Colonic mucosa (tissue), 4 donors: ENCODE results near the gene LRRC7. TPM values are rescaled to one million over a fixed set of nuclear protein-coding genes. Genes with fewer than 3 reads are reported as not detected.

Source experiments
- DNase-seq: peaks from one replicate; pipeline ENCODE4 v3.0.0-alpha.2; 2020
- H3K27ac ChIP-seq: fragments of 200-600 bp; one replicate; pipeline ENCODE4 v1.8.0; 2021
- H3K27me3 ChIP-seq: fragments of 200-600 bp; one replicate; pipeline ENCODE4 v1.8.0; 2021
- H3K36me3 ChIP-seq: fragments of 200-600 bp; one replicate; pipeline ENCODE4 v1.8.0; 2021
- H3K4me1 ChIP-seq: fragments of 200-600 bp; one replicate; pipeline ENCODE4 v1.8.0; 2021; ENCODE audit warnings: mild to moderate bottlenecking
- H3K4me3 ChIP-seq: fragments of 200-600 bp; one replicate; pipeline ENCODE4 v1.8.0; 2021
- H3K9ac ChIP-seq, 2 donors: one replicate each; pipeline ENCODE4 v1.7.0; 2013; ENCODE audit warnings: control low read depth in 2 of 2, low read depth in 2 of 2, low read length in 2 of 2
- H3K9me3 ChIP-seq: fragments of 200-600 bp; one replicate; pipeline ENCODE4 v1.8.0; 2021
- intact Hi-C: fragments of 100-400 bp; cut with DNase I; formaldehyde crosslinking; loops from one replicate; pipeline ENCODE4 v1.14.1; 2022
- total RNA-seq, 2 donors: library from RNA; stranded (reverse); fragmentation: NEBNext Ultra II Directional in 1 of 2; extraction: Animal tissue kit (Norgen Biotek cat#: 25700) in 1 of 2; gene quantifications; one replicate each; pipeline ENCODE4 v1.2.1, GENCODE V29; 2021
- TF ChIP-seq, protein P1 (sequence below): fragments of 200-600 bp; IDR thresholded peaks from one replicate; pipeline ENCODE4 v1.8.0; 2022; ENCODE audit warnings: antibody characterized with exemption, mild to moderate bottlenecking
- donor health status: healthy.
- donor health status: DM: no; HTN: no; CAD: no.
- donor health status: DM: no; HTN: no; CAD: no.

LRRC7 gene
- total RNA-seq, 2 donors from 2014 or later = 0.21 to 0.22 TPM

DNA sequence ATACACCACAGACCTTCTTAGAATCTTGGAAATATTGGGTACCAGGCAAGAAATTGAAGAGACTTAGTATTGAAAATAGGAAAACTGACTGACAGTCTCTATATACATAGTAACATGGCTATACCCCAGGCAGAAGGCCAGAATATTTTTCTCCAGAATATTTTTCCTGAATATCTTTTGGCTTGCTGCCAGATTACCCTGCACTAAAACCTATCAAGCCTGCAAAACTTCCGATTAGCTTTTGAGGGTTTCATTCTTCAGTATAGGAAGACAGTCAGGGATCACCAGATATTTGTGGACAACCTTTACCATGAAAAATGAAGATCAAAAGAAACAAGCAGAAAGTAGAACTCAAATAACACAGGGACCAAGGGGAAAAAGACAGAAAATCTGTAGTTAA, 187.9 kb downstream of the LRRC7 start:
- intact Hi-C loops = no loop called here
- Histone ChIP-seq H3K27me3 (no peaks in the 10 kb centered on the region), H3K9ac (no peak overlapping the region), H3K36me3 (no peaks in the 10 kb centered on the region), H3K27ac (no peak overlapping the region), H3K4me1 (no peaks in the 10 kb centered on the region), H3K9me3 (no peaks in the 10 kb centered on the region), H3K4me3 (no peak overlapping the region)
- DNase-seq = no peak
- TF ChIP-seq, protein P1, sequence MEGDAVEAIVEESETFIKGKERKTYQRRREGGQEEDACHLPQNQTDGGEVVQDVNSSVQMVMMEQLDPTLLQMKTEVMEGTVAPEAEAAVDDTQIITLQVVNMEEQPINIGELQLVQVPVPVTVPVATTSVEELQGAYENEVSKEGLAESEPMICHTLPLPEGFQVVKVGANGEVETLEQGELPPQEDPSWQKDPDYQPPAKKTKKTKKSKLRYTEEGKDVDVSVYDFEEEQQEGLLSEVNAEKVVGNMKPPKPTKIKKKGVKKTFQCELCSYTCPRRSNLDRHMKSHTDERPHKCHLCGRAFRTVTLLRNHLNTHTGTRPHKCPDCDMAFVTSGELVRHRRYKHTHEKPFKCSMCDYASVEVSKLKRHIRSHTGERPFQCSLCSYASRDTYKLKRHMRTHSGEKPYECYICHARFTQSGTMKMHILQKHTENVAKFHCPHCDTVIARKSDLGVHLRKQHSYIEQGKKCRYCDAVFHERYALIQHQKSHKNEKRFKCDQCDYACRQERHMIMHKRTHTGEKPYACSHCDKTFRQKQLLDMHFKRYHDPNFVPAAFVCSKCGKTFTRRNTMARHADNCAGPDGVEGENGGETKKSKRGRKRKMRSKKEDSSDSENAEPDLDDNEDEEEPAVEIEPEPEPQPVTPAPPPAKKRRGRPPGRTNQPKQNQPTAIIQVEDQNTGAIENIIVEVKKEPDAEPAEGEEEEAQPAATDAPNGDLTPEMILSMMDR = no peak

GRCh38 chr1:69765951-69766350, 198.2 kb downstream of the LRRC7 start:
- Histone ChIP-seq H3K4me1 (no peaks in the 10 kb centered on the region), H3K27ac (no peak overlapping the region), H3K4me3 (no peak overlapping the region), H3K9ac (no peak overlapping the region), H3K27me3 (no peaks in the 10 kb centered on the region), H3K9me3 (no peaks in the 10 kb centered on the region), H3K36me3 (no peaks in the 10 kb centered on the region)
- intact Hi-C loops = no loop called here
- TF ChIP-seq, protein P1 = no peak
- no peak for DNase-seq

DNA sequence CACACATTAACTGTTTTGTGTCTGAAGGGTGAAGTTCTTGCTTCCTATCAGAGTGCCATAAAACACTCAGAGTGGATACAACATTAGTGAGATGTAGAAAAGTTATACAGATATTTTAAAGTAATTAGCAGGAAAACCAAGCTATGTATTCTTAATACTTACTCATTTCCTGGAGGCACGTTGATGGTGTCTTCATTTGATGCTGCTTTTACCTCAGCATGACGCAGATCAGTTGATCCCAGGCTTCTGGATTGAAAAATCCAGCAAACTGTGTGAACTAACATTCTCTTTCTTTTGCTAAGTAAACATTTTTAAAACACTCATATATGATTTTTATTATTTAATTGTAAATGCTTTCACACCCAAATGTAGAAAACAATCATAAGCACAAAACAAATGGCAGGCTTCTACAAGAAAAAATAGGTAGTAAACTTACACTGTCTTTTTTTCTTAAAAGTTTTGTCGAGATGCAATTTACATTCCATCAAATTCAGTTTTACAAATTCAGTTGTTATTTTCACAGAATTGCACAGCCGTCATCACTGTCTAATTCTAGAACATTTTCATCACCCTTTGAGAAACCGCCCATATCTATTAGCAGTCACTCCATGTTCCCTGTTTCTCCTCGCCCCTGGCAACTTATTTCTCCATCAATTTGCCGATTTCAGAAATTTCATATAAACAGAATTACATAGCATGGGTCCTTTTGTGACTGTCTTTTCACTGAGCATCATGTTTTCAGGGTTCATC, 198.9 kb downstream of the LRRC7 start:
- TF ChIP-seq, protein P1 = no peak
- no peak overlapping the region for H3K9ac ChIP-seq
- H3K4me3 ChIP-seq = no peak overlapping the region
- intact Hi-C loops = no loop called here
- DNase-seq = no peak
- H3K4me1 ChIP-seq = no peaks in the 10 kb centered on the region
- H3K27ac ChIP-seq = no peak overlapping the region
- H3K9me3 ChIP-seq = no peaks in the 10 kb centered on the region
- no peaks in the 10 kb centered on the region for H3K36me3 ChIP-seq
- no peaks in the 10 kb centered on the region for H3K27me3 ChIP-seq

- H3K36me3 ChIP-seq = no peaks in the 10 kb centered on the region
- H3K4me3 ChIP-seq = no peak overlapping the region
- no peak for DNase-seq
- no peak overlapping the region for H3K27ac ChIP-seq
- intact Hi-C loops = no loop called here
- TF ChIP-seq, protein P1 = no peak
- H3K9ac ChIP-seq = no peak overlapping the region
- no peaks in the 10 kb centered on the region for H3K4me1 ChIP-seq
- H3K9me3 ChIP-seq = no peaks in the 10 kb centered on the region
- H3K27me3 ChIP-seq = no peaks in the 10 kb centered on the region
Measured at GRCh38 chr1:69776555-69776954, 208.8 kb downstream of the LRRC7 start.

DNA sequence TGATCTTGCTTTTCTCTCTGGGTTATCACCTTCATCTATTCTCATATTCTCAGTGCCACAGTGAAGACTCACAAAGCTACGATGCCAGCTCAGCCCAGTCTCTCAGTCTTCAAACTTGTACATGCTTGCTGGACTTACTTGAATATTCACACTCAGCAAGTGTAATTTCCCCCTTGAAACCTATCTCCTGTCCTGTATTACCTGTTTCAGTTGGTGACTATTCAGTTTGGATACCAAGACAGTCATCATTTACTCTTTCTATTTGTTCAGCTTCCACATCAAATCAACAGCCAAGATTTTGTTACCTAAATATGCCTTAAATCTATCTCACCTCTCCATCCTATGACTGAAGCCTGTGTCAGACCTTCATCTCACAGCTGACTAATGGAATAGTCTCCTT, 209.7 kb downstream of the LRRC7 start:
- Histone ChIP-seq H3K27me3 (no peaks in the 10 kb centered on the region), H3K9me3 (no peaks in the 10 kb centered on the region), H3K9ac (no peak overlapping the region), H3K4me3 (no peak overlapping the region), H3K36me3 (no peaks in the 10 kb centered on the region), H3K27ac (no peak overlapping the region), H3K4me1 (no peaks in the 10 kb centered on the region)
- no peak for DNase-seq
- intact Hi-C loops = no loop called here
- TF ChIP-seq, protein P1 = no peak
